GM21367 (cell line): ENCODE measurements around the gene ADGRB2.
"Not testable (repeated sequence)": the region's sequence is repeated elsewhere in the genome, so short reads cannot be mapped to it uniquely, and the experiment has no call there.

Experiments
- ATAC-seq: cut with Tn5 transposase; IDR thresholded peaks from one replicate; pipeline ENCODE4 v1.9.1; 2021; ENCODE audit not compliant: unreplicated experiment

Gene ADGRB2

GRCh38 chr1:31730336-31731048 is 33.6 kb downstream of the ADGRB2 start:
- ATAC-seq = no peak

- ATAC-seq = no peak
Measured at GRCh38 chr1:31727849-31728248, 36.3 kb downstream of the ADGRB2 start.

DNA sequence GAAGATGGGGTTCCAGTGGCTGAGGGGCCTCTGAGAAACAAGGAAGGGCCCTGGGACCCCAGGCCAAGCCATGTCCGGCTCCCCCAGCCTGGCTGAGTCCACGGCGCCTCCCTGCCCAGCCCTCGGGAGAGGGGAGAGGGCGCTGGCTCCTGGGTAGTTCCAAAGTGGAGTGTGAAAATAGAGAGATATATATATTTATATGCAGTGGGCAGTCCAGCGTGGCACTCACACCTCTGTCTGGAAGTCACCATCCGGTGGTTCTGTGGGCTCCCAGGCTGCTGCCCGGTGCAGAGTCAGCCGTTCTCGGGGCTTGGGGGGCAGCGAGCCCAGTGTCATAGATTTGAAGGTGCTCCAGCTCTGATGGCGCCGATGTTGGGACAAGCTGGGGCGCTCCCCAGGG is 36.9 kb downstream of the ADGRB2 start:
- no peak for ATAC-seq

DNA sequence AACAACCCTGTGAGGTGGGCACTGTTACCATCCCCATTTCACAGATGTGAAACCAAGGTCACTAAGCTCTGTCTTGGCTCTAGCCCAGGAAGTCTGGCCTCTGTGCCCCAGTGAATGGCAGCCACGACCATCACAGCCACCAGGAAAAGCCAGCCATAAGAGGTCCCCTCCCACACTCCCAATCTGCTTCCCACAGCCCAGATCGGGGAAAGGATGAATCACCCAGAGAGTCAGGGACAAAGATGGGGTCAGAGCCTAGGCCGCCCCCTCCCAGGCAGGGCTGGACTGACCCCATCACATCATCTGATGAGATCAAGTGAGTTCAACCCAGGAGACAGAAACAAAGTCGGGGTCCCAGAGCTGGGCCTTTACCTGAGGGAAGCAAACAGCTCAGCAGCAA is 37.4 kb downstream of the ADGRB2 start:
- no peak for ATAC-seq

GRCh38 chr1:31725777-31726535 is 38.2 kb downstream of the ADGRB2 start:
- ATAC-seq = no peak

- no peak for ATAC-seq
Measured at GRCh38 chr1:31725134-31725533, 39.0 kb downstream of the ADGRB2 start.

DNA sequence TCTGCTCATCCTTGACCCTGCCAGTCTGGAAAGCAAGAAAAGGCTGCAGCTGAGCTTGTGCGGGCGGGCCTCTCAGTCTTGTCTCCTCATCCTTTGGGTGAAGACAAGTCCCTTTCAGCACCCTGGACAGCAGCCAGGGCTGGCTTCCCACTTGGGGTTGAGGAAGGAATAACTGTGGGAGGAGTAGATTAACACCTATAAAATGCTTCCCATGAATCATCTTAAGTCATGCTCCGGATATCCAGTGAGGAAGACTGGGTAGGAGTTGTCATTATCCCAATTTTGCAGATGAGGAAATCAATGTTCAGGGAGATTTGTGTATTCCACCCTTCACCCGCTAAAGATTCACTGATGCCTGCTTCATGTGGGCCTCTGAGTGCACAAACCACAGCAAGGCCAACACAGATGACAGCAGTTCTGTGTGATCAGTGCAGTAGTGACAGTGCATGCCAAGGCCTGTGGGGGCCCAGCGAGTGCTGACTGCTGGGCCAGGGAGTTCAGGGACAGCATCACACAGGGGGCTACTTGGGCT is 40.2 kb downstream of the ADGRB2 start:
- ATAC-seq = no peak

- ATAC-seq = no peak
Measured at GRCh38 chr1:31718327-31718897, 45.7 kb downstream of the ADGRB2 start.

- no peak for ATAC-seq
Measured at GRCh38 chr1:31717341-31717740, 46.8 kb downstream of the ADGRB2 start.

DNA sequence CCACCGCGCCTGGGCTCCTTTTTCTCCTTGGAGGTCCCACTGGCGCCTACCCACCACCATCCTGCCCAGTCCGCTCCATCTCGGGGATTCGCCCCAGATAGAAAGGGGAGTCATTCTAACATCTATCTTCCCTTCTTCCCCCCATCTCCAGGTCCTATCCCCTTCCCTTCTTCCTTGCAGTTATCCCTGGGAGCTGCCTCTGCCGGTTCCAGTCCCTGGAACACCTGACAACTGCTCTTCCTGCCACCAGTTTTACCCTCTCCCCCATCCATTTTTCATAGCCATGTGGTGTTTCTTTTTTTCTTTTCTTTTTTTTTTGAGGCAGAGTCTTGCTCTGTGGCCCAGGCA is 48.3 kb downstream of the ADGRB2 start:
- no peak for ATAC-seq

GRCh38 chr1:31715087-31715872 is 48.9 kb downstream of the ADGRB2 start:
- ATAC-seq = no peak

GRCh38 chr1:31714442-31715086 is 49.6 kb downstream of the ADGRB2 start:
- no peak for ATAC-seq

GRCh38 chr1:31712630-31713029 is 51.5 kb downstream of the ADGRB2 start:
- ATAC-seq = no peak

DNA sequence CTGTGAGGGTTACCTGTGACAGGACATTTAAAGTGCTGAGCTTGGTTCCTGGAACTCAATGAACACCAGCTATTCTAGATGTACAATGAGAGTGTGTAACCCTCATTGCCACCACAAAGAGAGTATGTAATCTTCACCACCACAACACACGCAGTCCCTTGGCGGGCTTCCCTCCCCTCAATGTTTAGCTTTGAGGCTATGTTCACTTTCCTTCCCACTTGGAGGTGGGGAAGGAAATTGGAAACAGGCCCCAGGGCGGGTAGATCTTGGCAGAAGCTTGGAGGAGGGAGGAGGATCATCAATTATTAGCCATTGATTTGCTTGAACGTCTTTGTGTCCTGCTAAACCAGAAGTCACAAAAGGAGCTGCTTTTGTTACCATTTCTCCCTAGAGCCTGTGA is 52.1 kb downstream of the ADGRB2 start:
- ATAC-seq = no peak

DNA sequence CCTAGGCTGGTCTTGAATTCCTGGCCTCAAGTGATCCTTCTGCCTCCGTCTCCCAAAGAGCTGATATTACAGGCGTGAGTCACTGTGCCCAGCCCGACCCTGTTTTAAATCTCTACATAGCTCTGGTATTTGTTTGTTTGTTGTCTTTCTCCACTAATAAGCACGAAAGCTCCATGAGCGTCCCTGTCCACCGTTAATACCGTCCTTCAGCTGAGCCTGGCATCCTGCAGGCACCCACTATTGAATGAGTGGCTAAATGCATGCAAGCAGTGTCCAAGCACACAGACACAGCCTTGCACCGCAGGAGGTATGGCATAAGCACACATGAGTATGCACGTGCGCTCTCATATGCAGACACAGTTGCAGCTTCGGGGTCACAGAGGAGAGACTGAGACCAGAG is 55.8 kb downstream of the ADGRB2 start:
- ATAC-seq = no peak

DNA sequence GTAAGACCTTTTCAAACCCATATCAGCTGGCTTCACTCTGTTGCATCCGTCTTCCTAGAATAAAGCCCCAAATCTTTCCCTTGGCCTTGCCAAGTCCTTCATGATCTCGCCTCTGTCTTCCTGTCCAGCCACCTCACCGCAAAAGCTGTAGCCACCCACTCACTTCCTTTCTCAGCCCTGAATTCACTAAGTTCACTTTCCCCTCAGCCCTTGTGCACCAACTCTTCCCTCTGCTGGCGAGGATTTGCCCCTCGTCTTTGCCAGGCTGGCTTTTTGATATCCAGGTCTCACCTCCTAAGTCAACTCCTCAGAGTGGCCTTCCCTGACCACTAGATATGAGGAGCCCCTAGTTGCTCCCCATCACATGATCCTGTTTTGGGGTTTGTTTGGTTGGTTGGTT is 56.4 kb downstream of the ADGRB2 start:
- ATAC-seq = no peak

- ATAC-seq = not testable (repeated sequence)
Measured at GRCh38 chr1:31707059-31707600, 57.0 kb downstream of the ADGRB2 start.

DNA sequence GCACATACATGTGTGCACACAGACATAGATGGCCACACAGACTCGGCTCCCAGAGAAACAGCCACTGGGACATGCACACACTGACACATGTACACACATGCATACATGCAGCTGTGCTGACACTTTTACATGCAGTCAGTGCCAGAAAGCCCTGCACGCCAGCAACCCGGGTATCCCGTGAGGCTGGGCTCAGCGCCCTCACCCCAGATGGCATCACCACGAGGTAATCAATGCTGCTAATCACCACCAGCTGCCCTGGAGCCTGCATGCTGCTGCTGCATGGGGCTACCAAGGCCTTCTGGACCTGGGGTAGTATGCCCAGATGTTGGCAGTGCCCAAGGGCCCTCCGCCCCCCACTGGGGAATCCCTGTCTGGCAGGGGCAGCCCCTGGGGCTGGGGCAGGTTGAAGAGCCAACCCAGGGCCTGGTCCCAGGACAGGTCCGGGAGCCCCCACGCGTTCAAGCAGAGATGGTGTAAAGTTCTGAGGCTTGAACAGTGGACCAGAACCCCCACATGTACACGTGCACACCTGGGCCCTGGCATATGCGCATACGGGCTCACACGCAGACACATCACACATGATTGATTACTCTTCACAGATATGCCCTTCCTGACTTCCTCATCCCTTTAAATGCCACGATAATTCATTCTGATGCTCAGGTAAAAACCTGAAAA is 57.6 kb downstream of the ADGRB2 start:
- no peak for ATAC-seq

DNA sequence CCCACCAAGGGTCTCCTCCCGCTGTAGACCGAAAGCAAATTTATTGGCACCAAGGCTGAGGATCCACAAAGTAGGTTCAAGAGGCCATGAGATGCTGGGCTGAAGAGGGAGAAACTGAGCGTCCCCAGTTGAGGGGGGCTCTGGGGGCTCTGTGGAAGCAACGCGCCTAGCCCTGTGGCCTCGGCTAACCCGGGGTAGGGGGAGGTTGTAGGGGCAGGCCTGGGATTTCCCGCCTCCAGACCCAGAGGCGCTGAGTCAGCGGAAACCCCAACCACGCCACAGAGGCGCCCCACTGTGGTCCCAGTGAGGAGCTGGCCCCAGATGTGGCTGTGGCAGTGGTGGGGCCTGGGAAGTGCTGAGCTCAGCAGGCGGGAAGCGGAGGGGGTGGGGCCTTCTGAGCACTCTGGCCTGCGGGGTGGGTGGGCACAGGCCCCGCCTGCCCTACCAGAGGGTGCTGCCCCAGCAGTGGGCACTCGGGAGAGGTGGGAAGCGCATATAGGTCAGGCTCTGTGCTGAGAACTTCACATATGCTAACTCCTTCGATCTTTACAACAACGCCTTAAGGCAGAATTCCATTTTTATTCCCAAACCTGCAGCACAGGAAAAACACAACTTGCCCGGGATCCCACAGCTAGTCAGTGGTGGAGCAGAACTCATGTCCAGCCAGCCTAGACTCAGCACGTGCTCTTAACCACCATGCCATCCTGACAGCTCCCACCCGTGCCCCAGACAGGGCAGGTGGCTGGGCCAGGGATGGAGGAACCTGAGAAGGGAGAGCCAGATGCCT is 58.9 kb downstream of the ADGRB2 start:
- no peak for ATAC-seq
